HG03378 (cell line): ENCODE measurements around the gene VSNL1.
A peak's percentile ranks its signal among the peaks of the same experiment; 100 is the strongest.
"Not testable (repeated sequence)": the region's sequence is repeated elsewhere in the genome, so short reads cannot be mapped to it uniquely, and the experiment has no call there.

Experiments used
- ATAC-seq: cut with Tn5 transposase; IDR thresholded peaks from one replicate; pipeline ENCODE4 v1.9.1; 2021; ENCODE audit warnings: mild to moderate bottlenecking, moderate library complexity; ENCODE audit not compliant: unreplicated experiment

VSNL1 gene

GRCh38 chr2:17541531-17541950 lies 1.0 kb downstream of the VSNL1 start:
- ATAC-seq = no peak

DNA sequence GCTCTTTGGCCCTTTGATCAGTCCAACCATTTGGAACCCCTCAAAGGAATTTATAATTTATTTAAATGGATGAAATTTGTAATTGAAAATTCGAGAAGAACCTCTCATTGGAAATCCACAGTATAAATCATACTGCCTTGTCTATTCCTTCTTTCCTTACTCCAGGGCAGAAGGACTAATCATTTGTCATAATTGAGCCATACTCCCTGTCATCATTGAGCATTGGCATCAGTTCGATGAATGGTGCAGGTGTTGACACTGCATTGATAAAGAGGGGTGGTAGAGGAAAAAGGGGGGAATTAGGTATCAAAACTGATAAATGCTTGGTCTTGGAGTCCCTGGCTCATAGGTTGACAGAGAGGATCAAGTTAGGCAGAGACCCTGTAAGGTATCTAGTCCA lies 2.0 kb downstream of the VSNL1 start:
- no peak for ATAC-seq

- no peak for ATAC-seq
These were observed 2.7 kb downstream of the VSNL1 start for GRCh38 chr2:17543131-17543660.

GRCh38 chr2:17543848-17544247 lies 3.4 kb downstream of the VSNL1 start:
- no peak for ATAC-seq

GRCh38 chr2:17544256-17544655 lies 3.8 kb downstream of the VSNL1 start:
- ATAC-seq = no peak

DNA sequence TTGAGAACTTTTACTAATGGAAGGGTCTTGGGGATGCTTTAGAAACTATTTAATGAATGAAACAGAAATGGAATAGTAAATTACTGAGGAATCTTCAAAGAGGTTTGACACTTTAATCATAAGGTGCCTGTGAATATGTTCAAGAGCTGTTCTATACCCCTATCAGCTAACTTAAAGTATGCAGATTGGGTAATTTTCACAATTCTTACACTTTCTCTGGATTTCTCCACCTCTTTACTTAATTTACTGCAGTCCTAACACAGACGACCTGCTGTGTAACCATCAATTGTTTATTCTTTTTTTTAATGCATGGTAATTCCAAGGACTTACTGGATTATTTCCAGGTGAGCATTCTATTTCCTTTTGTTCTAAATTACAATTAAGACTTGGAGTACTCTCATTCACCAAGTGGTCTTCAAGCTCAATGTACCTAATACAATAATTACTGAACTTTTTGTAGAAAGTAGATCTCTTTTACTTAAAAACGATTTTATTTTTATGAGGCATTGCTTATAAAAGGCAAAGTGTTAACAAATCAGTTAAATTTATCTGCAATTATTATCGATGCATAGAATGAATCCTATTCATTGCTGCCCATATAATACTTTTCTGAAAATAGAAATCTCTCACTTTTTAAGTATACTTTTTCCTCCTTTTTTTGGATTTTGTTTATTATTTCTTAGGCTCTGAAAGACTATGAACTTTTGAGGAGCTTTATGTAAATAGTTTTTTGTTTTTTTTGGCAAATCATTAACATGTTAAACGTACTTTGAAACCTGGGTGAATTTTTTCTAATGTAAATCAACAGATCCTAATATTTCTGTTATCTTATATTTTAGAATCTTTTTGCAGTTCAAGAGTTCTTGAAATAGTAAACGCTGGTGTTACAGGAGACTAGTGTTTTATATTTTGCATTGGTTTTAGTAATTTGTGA lies 5.5 kb downstream of the VSNL1 start:
- no peak for ATAC-seq

DNA sequence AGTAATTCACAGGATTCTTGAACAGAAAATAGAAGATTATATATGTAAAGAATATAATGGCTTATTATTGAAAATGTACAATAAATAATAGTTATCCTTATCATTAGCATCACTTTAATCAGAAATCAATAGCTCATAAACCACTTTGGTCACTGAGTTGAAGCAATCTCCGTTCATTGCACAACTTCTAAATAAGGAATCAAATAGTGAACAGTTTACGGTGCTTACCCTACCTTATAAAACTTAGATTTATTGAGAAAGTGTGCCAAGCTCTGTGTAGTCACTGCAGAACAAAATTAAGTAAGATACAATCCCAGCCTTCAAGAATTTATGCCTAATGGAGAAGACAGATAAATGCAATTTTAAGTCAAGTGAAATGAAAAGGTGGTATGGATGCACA lies 6.7 kb downstream of the VSNL1 start:
- no peak for ATAC-seq

- ATAC-seq = no peak
These were observed 7.2 kb downstream of the VSNL1 start for GRCh38 chr2:17547737-17548136.

- no peak for ATAC-seq
These were observed 10.4 kb downstream of the VSNL1 start for GRCh38 chr2:17550907-17551306.

DNA sequence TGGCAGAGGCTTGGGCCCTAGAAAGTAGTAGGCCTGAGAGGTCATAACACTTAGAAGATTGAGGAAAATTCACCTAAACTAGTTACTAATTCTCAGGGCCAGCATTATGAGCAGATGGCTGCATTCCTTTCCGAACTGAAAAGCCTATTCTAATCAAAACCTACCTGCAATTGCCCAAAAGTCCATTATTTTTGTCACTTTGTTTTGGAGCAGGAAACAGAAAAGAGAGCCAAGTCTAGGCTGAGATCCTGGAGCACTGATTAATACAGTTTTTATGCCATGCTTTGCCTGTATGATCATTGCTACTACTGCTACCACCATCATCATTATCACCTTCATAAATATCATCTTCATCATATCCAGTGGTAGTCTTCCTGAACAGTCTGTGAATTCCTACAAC lies 14.7 kb downstream of the VSNL1 start:
- ATAC-seq = no peak

- no peak for ATAC-seq
These were observed 17.1 kb downstream of the VSNL1 start for GRCh38 chr2:17557596-17557995.

GRCh38 chr2:17558053-17558452 lies 17.6 kb downstream of the VSNL1 start:
- ATAC-seq = no peak

GRCh38 chr2:17558878-17559277 lies 18.4 kb downstream of the VSNL1 start:
- ATAC-seq = no peak

DNA sequence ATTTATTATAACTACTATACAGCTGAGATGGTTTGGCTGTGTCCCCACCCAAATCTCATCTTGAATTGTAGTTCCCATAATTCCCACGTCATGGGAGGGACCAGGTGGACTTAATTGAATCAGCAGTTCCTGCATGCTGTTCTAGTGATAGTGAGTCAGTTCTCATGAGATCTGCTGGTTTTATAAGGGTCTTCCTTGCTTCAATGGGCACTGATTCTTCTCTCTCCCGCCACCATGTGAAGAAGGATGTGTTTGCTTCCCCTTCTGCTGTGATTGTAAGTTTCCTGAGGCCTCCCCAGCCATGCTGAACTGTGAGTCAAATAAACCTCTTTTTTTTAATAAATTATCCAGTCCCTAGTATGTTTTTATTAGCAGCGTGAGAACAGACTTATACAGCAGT lies 25.2 kb downstream of the VSNL1 start:
- ATAC-seq = not testable (repeated sequence)

DNA sequence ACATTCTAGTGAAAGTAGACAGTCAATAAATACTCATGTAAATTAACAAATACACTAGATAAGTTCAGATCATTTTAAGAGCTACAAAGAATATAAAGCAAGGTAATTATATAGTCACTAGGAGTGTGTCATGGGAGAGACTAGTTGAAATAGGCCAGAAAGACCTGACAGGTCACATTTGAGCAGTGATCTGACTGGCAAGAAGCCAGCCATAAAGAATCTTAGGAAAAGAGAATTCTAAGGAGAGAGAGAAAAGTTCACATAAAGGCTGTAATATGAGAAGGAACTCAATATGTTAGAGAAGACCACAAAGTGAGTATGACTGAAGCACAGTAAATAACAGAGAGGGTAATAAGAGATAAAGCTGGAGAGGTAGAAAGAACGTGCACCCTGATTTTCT lies 31.2 kb downstream of the VSNL1 start:
- no peak for ATAC-seq

- no peak for ATAC-seq
These were observed 32.7 kb downstream of the VSNL1 start for GRCh38 chr2:17573085-17573803.

DNA sequence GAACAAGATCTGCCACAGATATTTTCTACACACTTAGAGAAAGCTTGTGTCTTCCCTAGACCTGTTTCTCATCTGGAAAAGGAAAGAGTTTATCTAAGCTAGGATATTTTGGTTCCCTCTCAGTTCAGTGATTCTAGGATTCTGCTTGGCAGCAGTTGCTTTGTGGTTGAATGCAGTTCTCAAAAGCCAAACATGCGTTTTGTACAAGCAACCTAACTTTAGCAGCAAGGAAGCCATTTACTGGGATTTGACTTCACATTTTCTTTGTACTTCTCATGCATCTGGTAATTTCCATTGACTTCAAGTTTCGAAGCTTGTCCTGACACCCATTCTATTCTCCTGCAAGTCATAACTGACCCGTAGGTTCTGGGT lies 33.3 kb downstream of the VSNL1 start:
- ATAC-seq = no peak

DNA sequence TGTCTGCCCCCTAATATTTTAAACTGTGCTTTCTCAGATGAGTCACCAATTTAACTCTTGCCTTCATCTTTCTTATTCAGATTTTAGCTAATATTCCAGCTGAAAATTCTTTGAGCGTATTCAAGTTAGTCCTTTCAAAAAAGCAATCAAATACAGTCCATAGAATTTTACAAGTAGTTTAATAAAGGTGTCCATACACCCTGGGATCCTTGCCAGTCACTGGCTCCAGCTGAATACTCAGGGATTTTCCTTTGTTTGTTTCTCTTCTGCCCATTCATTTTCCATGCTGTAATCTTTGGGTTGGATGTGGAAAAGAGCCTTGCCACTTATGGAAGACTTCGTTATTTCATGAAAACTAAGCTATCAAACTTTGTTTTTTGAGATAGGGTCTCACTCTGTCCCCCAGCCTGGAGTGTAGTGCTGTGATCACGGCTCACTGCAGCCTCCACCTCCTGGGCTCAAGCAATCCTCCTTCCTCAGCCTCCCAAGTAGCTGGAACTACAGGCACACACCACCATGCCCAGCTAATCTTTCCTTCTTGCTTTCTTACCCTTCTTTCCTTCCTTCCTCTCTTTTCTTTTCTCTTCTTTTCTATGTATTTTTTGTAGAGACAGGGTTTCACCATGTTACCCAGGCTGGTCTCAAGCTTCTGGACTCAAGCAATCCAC lies 34.0 kb downstream of the VSNL1 start:
- no peak for ATAC-seq

GRCh38 chr2:17576802-17577201 lies 36.3 kb downstream of the VSNL1 start:
- no peak for ATAC-seq

DNA sequence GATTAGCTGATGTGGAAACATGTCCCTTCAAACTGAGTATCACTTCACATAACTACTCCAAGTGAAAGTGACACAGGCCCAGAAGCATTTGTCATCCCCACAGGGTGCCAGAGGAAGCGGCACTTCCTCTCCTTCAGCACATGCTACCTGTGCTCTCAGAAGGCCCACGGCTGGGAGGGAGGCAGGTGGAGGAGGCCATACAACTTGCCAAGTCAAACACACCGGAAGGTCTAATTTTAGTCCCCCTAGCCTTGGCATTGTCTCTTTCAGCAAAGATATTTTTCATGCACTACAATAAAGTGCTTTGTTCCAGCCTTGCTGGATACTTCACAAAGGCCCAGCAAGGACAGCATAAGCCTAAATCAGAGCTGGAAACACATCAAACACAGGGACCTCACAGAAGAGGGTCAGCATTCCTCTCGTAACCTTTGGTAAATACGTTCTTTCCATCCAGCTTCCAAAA lies 38.0 kb downstream of the VSNL1 start:
- peak; percentile 85 for ATAC-seq

- no peak for ATAC-seq
These were observed 39.3 kb downstream of the VSNL1 start for GRCh38 chr2:17579605-17580318.
